Measurements from ENCODE around the gene PSTPIP1. TPM values are rescaled to one million over a fixed set of nuclear protein-coding genes. Genes with fewer than 3 reads are reported as not detected.

PSTPIP1 gene
- total and polyA plus RNA-seq, 2 donors (not counting 1 experiment from before 2014, with no cell fraction given), result 0.56 to 1.5 TPM

DNA sequence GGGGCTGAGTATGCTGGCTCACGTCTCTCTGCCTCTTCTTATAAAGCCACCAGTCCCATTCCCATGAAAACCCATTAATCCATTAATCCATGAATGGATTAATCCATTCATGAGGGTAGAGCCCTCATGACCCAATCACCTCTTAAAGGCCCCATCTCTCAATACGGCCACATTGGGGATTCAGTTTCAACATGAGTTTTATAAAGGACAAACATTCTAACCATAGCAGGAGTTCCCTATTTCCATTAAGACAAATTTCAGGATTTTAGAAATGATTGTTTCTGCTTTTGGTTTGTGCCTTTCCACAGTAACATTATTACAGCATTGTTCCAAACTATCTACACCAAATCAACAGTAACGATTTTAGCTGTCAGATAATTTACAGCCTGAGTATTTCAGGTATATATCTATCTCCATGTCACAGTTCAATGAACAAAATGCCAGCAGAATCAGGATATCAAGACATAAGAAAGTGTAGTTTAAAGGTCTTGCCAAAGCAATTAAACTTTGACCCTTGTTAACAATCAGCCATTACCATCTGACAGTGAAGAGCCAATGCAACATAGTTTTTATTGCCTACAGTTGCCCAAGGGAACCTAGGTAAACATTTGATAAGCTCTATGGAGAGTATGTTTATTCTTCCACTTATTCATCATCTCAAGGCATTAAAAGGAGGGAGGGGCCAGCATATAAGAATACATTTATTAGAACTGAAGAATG lies 72.2 kb downstream of the PSTPIP1 start:
- Histone ChIP-seq H2AFZ (ENCODE audit: low read length) (no peak overlapping the region), H3K4me3 (replicated peaks in 1 of 4; ENCODE audit: control extremely low read depth in 1 of 4, insufficient read depth in 1 of 4, low read depth in 3 of 4, low read length in 4 of 4) (no peak overlapping the region), H3K36me3 (ENCODE audit: control insufficient read depth, insufficient read depth, low read length) (no peaks in the 10 kb centered on the region), H3K4me1 (ENCODE audit: control insufficient read depth, extremely low read depth, insufficient read depth, low read length) (peaks cover 11% of the 10 kb centered on the region), H4K20me1 (ENCODE audit: control insufficient read depth, extremely low read depth, insufficient read depth, low read length) (no peaks in the 10 kb centered on the region), H3K9me3 (ENCODE audit: control insufficient read depth, insufficient read depth, low read depth, low read length) (no peaks in the 10 kb centered on the region), H3K4me2 (ENCODE audit: extremely low read depth, insufficient read depth, low read length) (peak overlapping the region; percentile 32), H3K9ac (ENCODE audit: insufficient read depth, low read length) (no peak overlapping the region), H3K79me2 (ENCODE audit: control insufficient read depth, insufficient read depth, low read length) (peaks cover 56% of the 10 kb centered on the region), H3K27ac (ENCODE audit: insufficient read depth, low read length) (no peak overlapping the region), H3K27me3 (ENCODE audit: control insufficient read depth, insufficient read depth, low read length) (no peaks in the 10 kb centered on the region)
- peak in 1 of 2 donors; percentile 26 for DNase-seq (ENCODE audit: low read depth in 2 of 2)
- no peak for TF ChIP-seq EZH2 (IDR thresholded peaks at IDR 0.05; ENCODE audit: low read length, missing control alignments)
- TF ChIP-seq, protein P1, sequence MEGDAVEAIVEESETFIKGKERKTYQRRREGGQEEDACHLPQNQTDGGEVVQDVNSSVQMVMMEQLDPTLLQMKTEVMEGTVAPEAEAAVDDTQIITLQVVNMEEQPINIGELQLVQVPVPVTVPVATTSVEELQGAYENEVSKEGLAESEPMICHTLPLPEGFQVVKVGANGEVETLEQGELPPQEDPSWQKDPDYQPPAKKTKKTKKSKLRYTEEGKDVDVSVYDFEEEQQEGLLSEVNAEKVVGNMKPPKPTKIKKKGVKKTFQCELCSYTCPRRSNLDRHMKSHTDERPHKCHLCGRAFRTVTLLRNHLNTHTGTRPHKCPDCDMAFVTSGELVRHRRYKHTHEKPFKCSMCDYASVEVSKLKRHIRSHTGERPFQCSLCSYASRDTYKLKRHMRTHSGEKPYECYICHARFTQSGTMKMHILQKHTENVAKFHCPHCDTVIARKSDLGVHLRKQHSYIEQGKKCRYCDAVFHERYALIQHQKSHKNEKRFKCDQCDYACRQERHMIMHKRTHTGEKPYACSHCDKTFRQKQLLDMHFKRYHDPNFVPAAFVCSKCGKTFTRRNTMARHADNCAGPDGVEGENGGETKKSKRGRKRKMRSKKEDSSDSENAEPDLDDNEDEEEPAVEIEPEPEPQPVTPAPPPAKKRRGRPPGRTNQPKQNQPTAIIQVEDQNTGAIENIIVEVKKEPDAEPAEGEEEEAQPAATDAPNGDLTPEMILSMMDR (conservative IDR thresholded peaks at IDR 0.05 in 1 of 2, IDR thresholded peaks at IDR 0.05 in 1 of 2; ENCODE audit: low read depth in 1 of 2, low read length in 2 of 2), result no peak

DNA sequence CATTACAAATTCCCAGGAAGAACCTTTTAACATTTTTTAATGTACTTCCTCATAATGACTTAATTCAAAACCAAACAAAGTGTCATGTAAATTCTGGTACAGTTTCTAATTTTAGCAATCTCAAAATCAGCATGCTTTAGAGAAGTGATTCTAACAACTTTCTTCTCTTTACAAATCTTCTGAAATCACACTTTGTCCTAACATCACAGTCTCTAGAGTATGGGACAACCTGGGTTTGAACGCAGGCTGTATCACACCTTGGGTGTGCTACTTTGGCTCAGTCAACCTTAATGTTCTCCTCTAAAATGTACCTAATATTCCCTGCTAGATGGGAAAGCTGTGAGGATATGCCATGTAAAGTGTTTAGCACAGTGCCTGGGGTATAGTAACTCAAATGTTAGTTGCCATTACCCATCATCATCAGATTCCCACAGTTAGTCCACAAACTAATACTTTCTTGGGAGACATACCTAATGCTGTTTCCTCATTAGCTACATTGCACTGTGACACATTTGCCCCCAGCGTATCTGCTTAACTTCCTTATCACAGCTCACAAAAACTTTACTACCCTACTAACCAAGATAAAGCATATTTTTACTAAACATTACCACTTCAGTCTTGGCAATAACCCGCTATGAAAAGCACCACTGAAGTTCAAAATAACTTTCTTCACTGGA lies 72.9 kb downstream of the PSTPIP1 start:
- no peaks in the 10 kb centered on the region for H4K20me1 ChIP-seq (ENCODE audit: control insufficient read depth, extremely low read depth, insufficient read depth, low read length)
- no peak overlapping the region for H3K9ac ChIP-seq (ENCODE audit: insufficient read depth, low read length)
- peaks cover 56% of the 10 kb centered on the region for H3K79me2 ChIP-seq (ENCODE audit: control insufficient read depth, insufficient read depth, low read length)
- H3K4me2 ChIP-seq (ENCODE audit: extremely low read depth, insufficient read depth, low read length), result peak overlapping the region; percentile 37
- H3K36me3 ChIP-seq (ENCODE audit: control insufficient read depth, insufficient read depth, low read length), result no peaks in the 10 kb centered on the region
- no peaks in the 10 kb centered on the region for H3K27me3 ChIP-seq (ENCODE audit: control insufficient read depth, insufficient read depth, low read length)
- no peaks in the 10 kb centered on the region for H3K9me3 ChIP-seq (ENCODE audit: control insufficient read depth, insufficient read depth, low read depth, low read length)
- peak overlapping the region; percentile 4 for H3K27ac ChIP-seq (ENCODE audit: insufficient read depth, low read length)
- no peak overlapping the region for H3K4me3 ChIP-seq (replicated peaks in 1 of 4; ENCODE audit: control extremely low read depth in 1 of 4, insufficient read depth in 1 of 4, low read depth in 3 of 4, low read length in 4 of 4)
- TF ChIP-seq EZH2 (IDR thresholded peaks at IDR 0.05; ENCODE audit: low read length, missing control alignments), result no peak
- H3K4me1 ChIP-seq (ENCODE audit: control insufficient read depth, extremely low read depth, insufficient read depth, low read length), result peaks cover 11% of the 10 kb centered on the region
- no peak for DNase-seq (ENCODE audit: low read depth in 2 of 2)
- H2AFZ ChIP-seq (ENCODE audit: low read length), result no peak overlapping the region

DNA sequence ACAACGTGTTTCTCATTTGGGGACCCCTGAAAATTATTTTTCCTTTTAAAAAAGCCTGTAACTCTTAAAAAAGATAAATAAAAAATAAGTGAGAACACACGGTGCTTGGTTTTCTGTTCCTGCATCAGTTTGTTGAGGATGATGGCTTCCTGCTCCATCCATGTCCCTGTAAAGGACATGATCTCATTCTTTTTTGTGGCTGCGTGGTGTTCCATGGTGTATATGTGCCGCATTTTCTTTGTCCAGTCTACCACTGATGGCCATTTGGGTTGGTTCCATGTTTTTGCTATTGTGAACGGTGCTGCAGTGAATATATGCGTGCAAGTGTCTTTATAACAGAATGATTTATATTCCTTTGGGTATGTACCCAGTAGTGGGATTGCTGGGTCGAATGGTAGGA lies 73.7 kb downstream of the PSTPIP1 start:
- H3K9ac ChIP-seq (ENCODE audit: insufficient read depth, low read length), result no peak overlapping the region
- H3K27me3 ChIP-seq (ENCODE audit: control insufficient read depth, insufficient read depth, low read length), result no peaks in the 10 kb centered on the region
- TF ChIP-seq EZH2 (IDR thresholded peaks at IDR 0.05; ENCODE audit: low read length, missing control alignments), result no peak
- TF ChIP-seq, protein P1 (conservative IDR thresholded peaks at IDR 0.05 in 1 of 2, IDR thresholded peaks at IDR 0.05 in 1 of 2; ENCODE audit: low read depth in 1 of 2, low read length in 2 of 2), result no peak
- H3K79me2 ChIP-seq (ENCODE audit: control insufficient read depth, insufficient read depth, low read length), result peaks cover 54% of the 10 kb centered on the region
- H3K9me3 ChIP-seq (ENCODE audit: control insufficient read depth, insufficient read depth, low read depth, low read length), result no peaks in the 10 kb centered on the region
- no peak overlapping the region for H2AFZ ChIP-seq (ENCODE audit: low read length)
- no peaks in the 10 kb centered on the region for H3K36me3 ChIP-seq (ENCODE audit: control insufficient read depth, insufficient read depth, low read length)
- no peaks in the 10 kb centered on the region for H4K20me1 ChIP-seq (ENCODE audit: control insufficient read depth, extremely low read depth, insufficient read depth, low read length)
- no peak for DNase-seq (ENCODE audit: low read depth in 2 of 2)
- no peak overlapping the region for H3K4me2 ChIP-seq (ENCODE audit: extremely low read depth, insufficient read depth, low read length)
- no peak overlapping the region for H3K27ac ChIP-seq (ENCODE audit: insufficient read depth, low read length)
- H3K4me3 ChIP-seq (replicated peaks in 1 of 4; ENCODE audit: control extremely low read depth in 1 of 4, insufficient read depth in 1 of 4, low read depth in 3 of 4, low read length in 4 of 4), result no peak overlapping the region
- H3K4me1 ChIP-seq (ENCODE audit: control insufficient read depth, extremely low read depth, insufficient read depth, low read length), result peaks cover 11% of the 10 kb centered on the region
